ENCODE data around the gene CD1C. TPM values are rescaled to one million over a fixed set of nuclear protein-coding genes. Genes with fewer than 3 reads are reported as not detected.

CD1C gene
- total and polyA plus RNA-seq, 2 donors (not counting 3 experiments of a cell fraction or from before 2014, with no cell fraction given), result not detected

Other genes starting within 250 kb of the CD1C start
- not detected in 2 replicates for gene CD1D, start 109.0 kb upstream of the CD1C start, total RNA-seq
- gene CD1D, start 109.0 kb upstream of the CD1C start, polyA plus RNA-seq, result not detected in 2 replicates
- gene CD1A, start 35.5 kb upstream of the CD1C start, total RNA-seq, result not detected in 2 replicates
- not detected in 2 replicates for gene CD1A, start 35.5 kb upstream of the CD1C start, polyA plus RNA-seq
- gene CD1B, start 41.6 kb downstream of the CD1C start, total RNA-seq, result not detected in 2 replicates
- gene CD1B, start 41.6 kb downstream of the CD1C start, polyA plus RNA-seq, result not detected in 2 replicates
- not detected in 2 replicates for gene CD1E, start 64.0 kb downstream of the CD1C start, total RNA-seq
- not detected in 2 replicates for gene CD1E, start 64.0 kb downstream of the CD1C start, polyA plus RNA-seq
- not detected in 2 replicates for gene OR10T2, start 109.5 kb downstream of the CD1C start, total RNA-seq
- gene OR10T2, start 109.5 kb downstream of the CD1C start, polyA plus RNA-seq, result not detected in 2 replicates
- gene OR10K2, start 136.3 kb downstream of the CD1C start, total RNA-seq, result not detected in 2 replicates
- not detected in 2 replicates for gene OR10K2, start 136.3 kb downstream of the CD1C start, polyA plus RNA-seq
- not detected in 2 replicates for gene OR10K1, start 171.9 kb downstream of the CD1C start, total RNA-seq
- gene OR10K1, start 171.9 kb downstream of the CD1C start, polyA plus RNA-seq, result not detected in 2 replicates
- gene OR10R2, start 182.3 kb downstream of the CD1C start, total RNA-seq, result not detected in 2 replicates
- gene OR10R2, start 182.3 kb downstream of the CD1C start, polyA plus RNA-seq, result not detected in 2 replicates